SK-N-SH treated with all-trans-retinoic acid at 6 μM for 48 hours (cell line): ENCODE data around the gene BCAS2.

Experiments
- ATAC-seq: fragments of 200-7000 bp; cut with Tn5 transposase; 3 replicates; pipeline ENCODE4 v1.9.1; 2020; ENCODE audit warnings: mild to moderate bottlenecking, moderate library complexity
- ARNTL ChIP-seq: fragments of 450-650 bp; formaldehyde crosslinking; IDR thresholded peaks from 2 replicates; pipeline ENCODE4 v1.5.0; 2020; ENCODE audit warnings: low read depth, mild to moderate bottlenecking, moderate library complexity, borderline replicate concordance
- BACH2 ChIP-seq: fragments of 250-450 bp; sonication (Bioruptor Pico); IDR thresholded peaks from 2 replicates; pipeline ENCODE4 v1.9.0; 2021; ENCODE audit warnings: mild to moderate bottlenecking, borderline replicate concordance
- CREB5 ChIP-seq: fragments of 250-450 bp; sonication (Bioruptor Pico); IDR thresholded peaks from 2 replicates; pipeline ENCODE4 v1.5.1; 2020; ENCODE audit warnings: low read depth, mild to moderate bottlenecking, moderate library complexity
- CSDC2 ChIP-seq: fragments of 250-450 bp; sonication (Bioruptor Pico); IDR thresholded peaks from 2 replicates; pipeline ENCODE4 v1.5.0; 2020; ENCODE audit warnings: mild to moderate bottlenecking, moderate library complexity
- CSRNP3 ChIP-seq: fragments of 250-450 bp; sonication (Bioruptor Pico); IDR thresholded peaks from 2 replicates; pipeline ENCODE4 v1.5.1; 2021; ENCODE audit warnings: mild to moderate bottlenecking, moderate library complexity
- ESRRG ChIP-seq: fragments of 250-450 bp; sonication (Bioruptor Pico); IDR thresholded peaks from 2 replicates; pipeline ENCODE4 v1.6.1; 2021; ENCODE audit warnings: mild to moderate bottlenecking
- GLIS3 ChIP-seq: fragments of 250-450 bp; sonication (Bioruptor Pico); IDR thresholded peaks from 2 replicates; pipeline ENCODE4 v1.5.0; 2020; ENCODE audit warnings: mild to moderate bottlenecking, moderate library complexity
- ISL1 ChIP-seq: fragments of 250-450 bp; sonication (Bioruptor Pico); IDR thresholded peaks from 2 replicates; pipeline ENCODE4 v2.1.2; 2022; ENCODE audit warnings: mild to moderate bottlenecking, moderate library complexity
- PATZ1 ChIP-seq: fragments of 250-450 bp; sonication (Bioruptor Pico); IDR thresholded peaks from 2 replicates; pipeline ENCODE4 v1.8.0; 2020; ENCODE audit warnings: mild to moderate bottlenecking, moderate library complexity, borderline replicate concordance
- PPARA ChIP-seq: fragments of 250-450 bp; sonication (Bioruptor Pico); IDR thresholded peaks from 2 replicates; pipeline ENCODE4 v1.5.0; 2020; ENCODE audit warnings: mild to moderate bottlenecking, borderline replicate concordance
- RARB ChIP-seq: fragments of 250-450 bp; sonication (Bioruptor Pico); IDR thresholded peaks from 2 replicates; pipeline ENCODE4 v1.8.0; 2021; ENCODE audit warnings: mild to moderate bottlenecking, moderate library complexity
- SNAI2 ChIP-seq: fragments of 250-450 bp; sonication (Bioruptor Pico); IDR thresholded peaks from 2 replicates; pipeline ENCODE4 v1.5.0; 2020; ENCODE audit warnings: mild to moderate bottlenecking, moderate library complexity
- TCF4 ChIP-seq: fragments of 250-450 bp; sonication (Bioruptor Pico); IDR thresholded peaks from 2 replicates; pipeline ENCODE4 v1.8.0; 2021; ENCODE audit warnings: mild to moderate bottlenecking, moderate library complexity, borderline replicate concordance
- TOX ChIP-seq: fragments of 250-450 bp; sonication (Bioruptor Pico); IDR thresholded peaks from 2 replicates; pipeline ENCODE4 v1.8.0; 2021; ENCODE audit warnings: mild to moderate bottlenecking, moderate library complexity, borderline replicate concordance
- TSHZ2 ChIP-seq: fragments of 250-450 bp; sonication (Bioruptor Pico); IDR thresholded peaks from 2 replicates; pipeline ENCODE4 v1.5.0; 2020; ENCODE audit warnings: mild to moderate bottlenecking, moderate library complexity
- ZFP3 ChIP-seq: fragments of 250-450 bp; sonication (Bioruptor Pico); IDR thresholded peaks from 2 replicates; pipeline ENCODE4 v1.5.0; 2020; ENCODE audit warnings: mild to moderate bottlenecking, moderate library complexity
- ZFP30 ChIP-seq: fragments of 450-650 bp; formaldehyde crosslinking; IDR thresholded peaks from 2 replicates; pipeline ENCODE4 v1.5.0; 2022; ENCODE audit warnings: mild to moderate bottlenecking, moderate library complexity
- ZNF565 ChIP-seq: fragments of 450-650 bp; formaldehyde crosslinking; conservative IDR thresholded peaks from 2 replicates; pipeline ENCODE4 v1.5.0; 2020; ENCODE audit warnings: low read depth, mild to moderate bottlenecking, moderate library complexity
- ZNF70 ChIP-seq: fragments of 450-650 bp; formaldehyde crosslinking; IDR thresholded peaks from 2 replicates; pipeline ENCODE4 v1.5.0; 2020; ENCODE audit warnings: mild to moderate bottlenecking, moderate library complexity
- ZNF8 ChIP-seq: fragments of 450-650 bp; formaldehyde crosslinking; IDR thresholded peaks from 2 replicates; pipeline ENCODE4 v1.5.0; 2020; ENCODE audit warnings: mild to moderate bottlenecking, moderate library complexity

BCAS2 gene

GRCh38 chr1:114623364-114623763 lies 41.9 kb upstream of the BCAS2 start:
- no peak for TF ChIP-seq ZFP3
- TF ChIP-seq CREB5 (CRISPR knock-in tag): no peak
- TF ChIP-seq BACH2 (CRISPR knock-in tag): no peak
- TF ChIP-seq TOX (CRISPR knock-in tag): no peak
- no peak for TF ChIP-seq ZFP30 (CRISPR knock-in tag)
- TF ChIP-seq CSRNP3: no peak
- TF ChIP-seq CSDC2 (CRISPR knock-in tag): no peak
- TF ChIP-seq ZNF565 (CRISPR knock-in tag): no peak
- no peak for TF ChIP-seq SNAI2 (CRISPR knock-in tag)
- no peak for TF ChIP-seq ZNF70
- no peak for TF ChIP-seq TSHZ2 (CRISPR knock-in tag)
- no peak for ATAC-seq

GRCh38 chr1:114620419-114620818 lies 39.0 kb upstream of the BCAS2 start:
- no peak for ATAC-seq
- TF ChIP-seq ZFP30 (CRISPR knock-in tag) (no peak), TOX (CRISPR knock-in tag) (no peak), TSHZ2 (CRISPR knock-in tag) (no peak), PPARA (CRISPR knock-in tag) (no peak), ISL1 (CRISPR knock-in tag) (no peak), ZFP3 (no peak), PATZ1 (CRISPR knock-in tag) (no peak), RARB (CRISPR knock-in tag) (no peak), GLIS3 (CRISPR knock-in tag) (no peak), CREB5 (CRISPR knock-in tag) (no peak), ZNF8 (CRISPR knock-in tag) (no peak)
- TF ChIP-seq, all 23 proteins: peak for 0

GRCh38 chr1:114618606-114619005 lies 37.2 kb upstream of the BCAS2 start:
- no peak for ATAC-seq

More at GRCh38 chr1:114618606-114619005, 37.2 kb upstream of the BCAS2 start:
- TF ChIP-seq CREB5 (CRISPR knock-in tag) (no peak), ESRRG (CRISPR knock-in tag) (no peak), TOX (CRISPR knock-in tag) (no peak), ZFP3 (no peak), RARB (CRISPR knock-in tag) (no peak), CSDC2 (CRISPR knock-in tag) (no peak), ZNF8 (CRISPR knock-in tag) (no peak), ARNTL (no peak), ISL1 (CRISPR knock-in tag) (no peak), TCF4 (CRISPR knock-in tag) (no peak), ZFP30 (CRISPR knock-in tag) (no peak), ZNF70 (no peak), CSRNP3 (no peak)
